GM23338 (cell line): ENCODE results near the gene EVX2.

Experiments used
- CREB1 ChIP-seq: fragments of 250-450 bp; sonication (Bioruptor Pico); IDR thresholded peaks from 2 replicates; pipeline ENCODE4 v1.5.0; 2020; ENCODE audit warnings: low read depth, mild to moderate bottlenecking, moderate library complexity
- CTCF ChIP-seq, 2 experiments: fragments of 200-600 bp in 1 of 2; sonication (generic) in 1 of 2; conservative IDR thresholded peaks; 2 replicates each; pipeline versions ENCODE4 v1.5.1 to v1.6.1; 2016 to 2017; ENCODE audit warnings: antibody characterized with exemption in 2 of 2, low read depth in 2 of 2, mild to moderate bottlenecking in 2 of 2, moderate library complexity in 1 of 2
- ETS1 ChIP-seq: IDR thresholded peaks from 2 replicates; pipeline ENCODE4 v1.6.1; 2016; ENCODE audit warnings: antibody characterized with exemption
- EZH2 ChIP-seq: fragments of 200-600 bp; sonication (generic); IDR thresholded peaks from one replicate; pipeline ENCODE4 v1.8.0; 2017; ENCODE audit warnings: antibody characterized with exemption, mild to moderate bottlenecking, low read depth; ENCODE audit not compliant: unreplicated experiment
- EZH2phosphoT487 ChIP-seq: fragments of 200-600 bp; sonication (generic); IDR thresholded peaks from one replicate; pipeline ENCODE4 v1.8.1; 2018; ENCODE audit warnings: antibody characterized with exemption; ENCODE audit not compliant: unreplicated experiment
- JUNB ChIP-seq: IDR thresholded peaks from one replicate; pipeline ENCODE4 v1.6.1; 2016; ENCODE audit warnings: antibody characterized with exemption; ENCODE audit not compliant: unreplicated experiment
- NANOG ChIP-seq: IDR thresholded peaks from 2 replicates; pipeline ENCODE4 v1.6.1; 2016; ENCODE audit warnings: antibody characterized with exemption, borderline replicate concordance
- POLR2AphosphoS5 ChIP-seq: IDR thresholded peaks from 2 replicates; pipeline ENCODE4 v1.6.1; 2016; ENCODE audit warnings: antibody characterized with exemption, low read depth
- REST ChIP-seq: IDR thresholded peaks from one replicate; pipeline ENCODE4 v1.6.1; 2018; ENCODE audit warnings: antibody characterized with exemption; ENCODE audit not compliant: unreplicated experiment
- STAT1 ChIP-seq: IDR thresholded peaks from one replicate; pipeline ENCODE4 v1.6.1; 2016; ENCODE audit warnings: antibody characterized with exemption; ENCODE audit not compliant: unreplicated experiment
- ZNF114 ChIP-seq: fragments of 250-450 bp; sonication (Bioruptor Pico); IDR thresholded peaks from 2 replicates; pipeline ENCODE4 v1.5.0; 2020; ENCODE audit warnings: mild to moderate bottlenecking, moderate library complexity
- ZNF462 ChIP-seq: fragments of 250-450 bp; sonication (Bioruptor Pico); IDR thresholded peaks from 2 replicates; pipeline ENCODE4 v1.5.0; 2020; ENCODE audit warnings: mild to moderate bottlenecking, moderate library complexity

GRCh38 chr2:176080540-176081375, 3.0 kb downstream of the EVX2 start:
- TF ChIP-seq POLR2AphosphoS5 = no peak
- TF ChIP-seq CTCF (conservative IDR thresholded peaks at IDR 0.05; ENCODE audit: low read depth in 2 of 2) = no peak
- peak; percentile 95 for TF ChIP-seq EZH2
- peak; percentile 96 for TF ChIP-seq EZH2phosphoT487
- no peak for TF ChIP-seq STAT1
- TF ChIP-seq NANOG = no peak
- no peak for TF ChIP-seq ZNF462 (CRISPR knock-in tag)
- TF ChIP-seq REST = no peak
- TF ChIP-seq JUNB = no peak
- TF ChIP-seq ETS1 = no peak
- TF ChIP-seq ZNF114 = no peak
- no peak for TF ChIP-seq CREB1 (CRISPR knock-in tag)
